GM10266 (cell line): ENCODE results near the gene SYT14.
"Not testable (repeated sequence)": the region's sequence is repeated elsewhere in the genome, so short reads cannot be mapped to it uniquely, and the experiment has no call there.

Experiments used
- DNase-seq: peaks from one replicate; pipeline ENCODE4 v3.0.0; 2012; ENCODE audit errors: extremely low spot score
- CTCF ChIP-seq: IDR thresholded peaks from 2 replicates; pipeline ENCODE4 v1.5.1; 2012; ENCODE audit warnings: mild to moderate bottlenecking, low read depth; ENCODE audit not compliant: control insufficient read depth, insufficient read depth; ENCODE audit errors: missing control alignments

Gene SYT14

GRCh38 chr1:210099921-210100320 lies 161.9 kb downstream of the SYT14 start:
- no peak for TF ChIP-seq CTCF
- no peak for DNase-seq

DNA sequence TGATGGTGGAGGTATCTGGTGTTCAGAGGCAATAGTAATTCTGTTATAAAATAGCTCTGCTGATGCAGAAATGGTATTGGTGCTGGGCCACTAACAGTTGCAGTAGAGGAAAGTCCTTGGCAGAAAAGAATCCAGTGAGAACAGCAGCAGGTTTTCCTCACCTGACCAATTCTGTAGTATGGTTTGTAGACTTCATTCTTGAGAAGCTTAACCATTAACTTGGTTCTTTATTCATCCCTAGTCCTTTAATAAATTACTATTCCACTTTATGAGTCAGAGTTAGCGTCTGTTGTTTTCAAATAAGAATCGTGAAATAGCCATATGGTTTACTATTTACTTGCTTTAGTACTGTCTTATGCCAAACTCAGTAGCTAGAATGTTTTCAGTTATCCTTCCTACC lies 166.1 kb downstream of the SYT14 start:
- DNase-seq, result no peak
- no peak for TF ChIP-seq CTCF

DNA sequence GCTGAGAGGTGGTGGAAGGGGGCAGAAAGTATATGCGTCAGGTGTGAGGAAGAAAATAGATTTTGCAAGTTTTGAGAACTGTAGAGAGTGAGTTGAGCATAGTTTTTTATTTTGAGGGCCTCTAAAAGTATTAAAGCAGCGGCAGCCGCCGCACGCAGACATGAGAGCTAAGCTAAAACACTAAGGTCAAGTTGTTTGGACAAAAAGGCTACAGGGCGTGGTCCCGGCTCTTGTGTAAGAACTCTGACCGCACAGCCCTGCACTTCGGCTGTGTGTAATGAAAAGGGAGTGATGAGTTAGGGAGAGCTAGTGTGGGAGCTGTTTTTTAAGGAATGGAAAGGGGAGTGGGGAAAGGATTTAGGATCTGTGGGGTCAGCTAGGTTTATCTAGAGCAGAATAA lies 174.9 kb downstream of the SYT14 start:
- DNase-seq, result not testable (repeated sequence)

DNA sequence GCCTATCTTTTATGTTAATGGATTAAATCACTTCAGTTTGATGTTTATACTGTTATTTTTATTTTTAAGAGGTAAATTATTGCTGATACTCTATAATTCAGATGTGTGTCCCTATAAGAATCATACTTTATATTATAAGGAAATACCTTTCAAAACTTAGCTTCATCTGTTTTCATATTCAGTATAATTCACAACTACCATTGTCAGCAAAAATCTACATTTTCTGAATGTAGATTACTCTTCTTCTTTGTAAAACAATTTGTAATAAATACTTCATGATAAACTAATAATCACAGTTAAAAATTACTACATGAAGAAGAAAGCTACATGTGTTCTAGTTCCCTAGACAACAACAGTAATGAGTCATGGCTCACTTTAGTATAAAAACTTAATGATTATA lies 179.2 kb downstream of the SYT14 start:
- DNase-seq, result no peak

GRCh38 chr1:210117681-210118170 lies 179.7 kb downstream of the SYT14 start:
- TF ChIP-seq CTCF, result no peak
- no peak for DNase-seq

More for the DNA sequence above, 179.2 kb downstream of the SYT14 start:
- no peak for TF ChIP-seq CTCF

GRCh38 chr1:210123383-210123782 lies 185.4 kb downstream of the SYT14 start:
- no peak for DNase-seq
- TF ChIP-seq CTCF, result no peak

DNA sequence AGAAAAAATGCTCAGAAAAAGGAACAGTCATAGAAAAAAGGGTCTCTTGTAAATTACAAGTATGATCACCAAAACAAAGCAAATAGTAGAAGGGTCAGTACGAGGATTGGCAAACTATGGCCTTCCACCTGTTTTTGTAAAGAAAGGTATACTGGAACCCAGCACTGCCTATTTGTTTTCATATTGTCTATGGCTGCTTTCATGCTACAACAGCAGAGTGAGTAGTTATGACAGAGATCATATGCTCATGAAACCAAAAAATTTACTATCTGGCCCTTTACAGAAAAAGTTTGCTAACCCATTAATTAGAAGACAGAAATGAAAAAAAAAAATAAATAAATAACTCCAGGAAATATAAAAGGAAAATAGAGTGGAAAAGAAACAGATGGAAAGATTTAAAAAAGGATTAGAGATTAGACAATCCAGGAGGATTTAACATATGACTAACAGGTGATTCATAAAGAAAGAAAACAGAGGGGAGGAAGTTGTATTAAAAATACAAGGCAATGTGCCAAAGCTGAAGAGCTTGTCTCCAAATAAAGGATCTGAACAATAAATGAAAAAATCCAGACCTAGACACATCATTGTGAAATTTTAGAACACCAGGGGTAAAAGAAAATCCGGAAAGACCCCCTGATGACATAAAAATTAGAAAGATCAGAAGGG lies 186.0 kb downstream of the SYT14 start:
- TF ChIP-seq CTCF, result no peak
- no peak for DNase-seq

- TF ChIP-seq CTCF, result no peak
- DNase-seq, result no peak
Observed at GRCh38 chr1:210124736-210125135, 186.7 kb downstream of the SYT14 start.
